T-cell (primary cell): ENCODE results near the gene AEN. TPM values are rescaled to one million over a fixed set of nuclear protein-coding genes. Genes with fewer than 3 reads are reported as not detected.

ENCODE experiments used
- ATAC-seq, 4 experiments: fragments of 200-7000 bp in 3 of 4; fragments of 150-1000 bp in 1 of 4; cut with Tn5 transposase; replicated peaks in 1 of 4; 1 replicate in 3 of 4; 2 replicates in 1 of 4; pipeline ENCODE4 v1.10.0; 2021; ENCODE audit warnings: moderate library complexity in 3 of 4, mild to moderate bottlenecking in 2 of 4, moderate number of reproducible peaks in 1 of 4
- CTCF ChIA-PET, 2 donors: fragments of 300-600 bp; sonication (Branson Sonifier 250); formaldehyde crosslinking; loops; one replicate each; lab custom pipeline; 2022; ENCODE audit warnings: antibody characterized with exemption in 2 of 2; lab: Charles Lee
- POLR2A ChIA-PET, 2 donors: fragments of 300-600 bp; sonication (Branson Sonifier 250); formaldehyde crosslinking; loops; one replicate each; lab custom pipeline; 2022; ENCODE audit warnings: antibody characterized with exemption in 2 of 2; lab: Charles Lee
- DNase-seq, 35 experiments: peaks; one replicate each; pipeline versions ENCODE4 v3.0.0 to v3.0.0-alpha.2; 2013 to 2023
- H3K27ac ChIP-seq: one replicate; pipeline ENCODE4 v1.5.1; 2013; ENCODE audit warnings: low read length
- H3K27me3 ChIP-seq, 2 experiments: replicated peaks in 1 of 2; 1 replicate in 1 of 2; 2 replicates in 1 of 2; pipeline versions ENCODE4 v1.6.1 to v1.7.0; 2013; ENCODE audit warnings: low read length in 1 of 2, mixed read lengths in 1 of 2; ENCODE audit not compliant: control insufficient read depth in 2 of 2, insufficient read depth in 2 of 2; ENCODE audit errors: extremely low read depth in 1 of 2
- H3K36me3 ChIP-seq, 2 donors: 1 replicate in 1 of 2; 2 replicates in 1 of 2; pipeline versions ENCODE4 v1.6.1 to v1.7.0; 2013; ENCODE audit warnings: low read length in 1 of 2; ENCODE audit not compliant: control insufficient read depth in 2 of 2, insufficient read depth in 1 of 2; ENCODE audit errors: extremely low read depth in 1 of 2
- H3K4me1 ChIP-seq, 2 experiments: 1 replicate in 1 of 2; 2 replicates in 1 of 2; pipeline versions ENCODE4 v1.6.1 to v1.7.0; 2013; ENCODE audit warnings: low read length in 2 of 2, mixed read lengths in 1 of 2; ENCODE audit not compliant: insufficient read depth in 2 of 2, control insufficient read depth in 1 of 2; ENCODE audit errors: extremely low read depth in 1 of 2
- H3K4me3 ChIP-seq, 2 donors: 1 replicate in 1 of 2; 2 replicates in 1 of 2; pipeline versions ENCODE4 v1.5.1 to v1.7.0; 2013; ENCODE audit warnings: mild to moderate bottlenecking in 2 of 2, low read length in 1 of 2, moderate library complexity in 1 of 2; ENCODE audit not compliant: control insufficient read depth in 1 of 2; ENCODE audit errors: extremely low read depth in 1 of 2
- H3K9me3 ChIP-seq: 2 replicates; pipeline ENCODE4 v1.7.0; 2013
- H3K27ac Mint-ChIP-seq, 2 donors: one replicate each; pipeline ENCODE4 v1.8.0; 2020 to 2021; ENCODE audit warnings: mild to moderate bottlenecking in 2 of 2, mixed read lengths in 2 of 2
- H3K27me3 Mint-ChIP-seq, 2 donors: one replicate each; pipeline ENCODE4 v1.8.0; 2021 to 2022; ENCODE audit warnings: mixed read lengths in 2 of 2
- H3K36me3 Mint-ChIP-seq: one replicate; pipeline ENCODE4 v1.8.0; 2021; ENCODE audit warnings: mixed read lengths
- H3K4me1 Mint-ChIP-seq, 3 donors: one replicate each; pipeline ENCODE4 v1.8.0; 2020 to 2022; ENCODE audit warnings: mixed read lengths in 3 of 3, mild to moderate bottlenecking in 1 of 3
- H3K4me3 Mint-ChIP-seq, 3 donors: one replicate each; pipeline ENCODE4 v1.8.0; 2020 to 2022; ENCODE audit warnings: mild to moderate bottlenecking in 3 of 3, mixed read lengths in 3 of 3, moderate library complexity in 3 of 3
- H3K9me3 Mint-ChIP-seq, 3 donors: one replicate each; pipeline ENCODE4 v1.8.0; 2020 to 2022; ENCODE audit warnings: mixed read lengths in 3 of 3
- WGBS: methylation state at CpG from one replicate; pipeline ENCODE4 v1.1.5; 2013; ENCODE audit warnings: missing lambda C conversion rate; ENCODE audit not compliant: insufficient coverage; 5-methylcytosine and 5-hydroxymethylcytosine counted together
- total RNA-seq, 35 experiments: library from RNA in 6 of 35; stranded (reverse) in 6 of 35; fragments of 120-200 nt in 1 of 35; gene quantifications; one replicate each; pipeline versions ENCODE4 v1.2.1 to v1.2.4 and lab custom pipeline; 2013 to 2026

AEN gene
- total RNA-seq, 5 donors from 2014 or later (not counting 1 experiment from before 2014, with no cell fraction given), result 31.1 to 69.2 (median 51.5) TPM

DNA sequence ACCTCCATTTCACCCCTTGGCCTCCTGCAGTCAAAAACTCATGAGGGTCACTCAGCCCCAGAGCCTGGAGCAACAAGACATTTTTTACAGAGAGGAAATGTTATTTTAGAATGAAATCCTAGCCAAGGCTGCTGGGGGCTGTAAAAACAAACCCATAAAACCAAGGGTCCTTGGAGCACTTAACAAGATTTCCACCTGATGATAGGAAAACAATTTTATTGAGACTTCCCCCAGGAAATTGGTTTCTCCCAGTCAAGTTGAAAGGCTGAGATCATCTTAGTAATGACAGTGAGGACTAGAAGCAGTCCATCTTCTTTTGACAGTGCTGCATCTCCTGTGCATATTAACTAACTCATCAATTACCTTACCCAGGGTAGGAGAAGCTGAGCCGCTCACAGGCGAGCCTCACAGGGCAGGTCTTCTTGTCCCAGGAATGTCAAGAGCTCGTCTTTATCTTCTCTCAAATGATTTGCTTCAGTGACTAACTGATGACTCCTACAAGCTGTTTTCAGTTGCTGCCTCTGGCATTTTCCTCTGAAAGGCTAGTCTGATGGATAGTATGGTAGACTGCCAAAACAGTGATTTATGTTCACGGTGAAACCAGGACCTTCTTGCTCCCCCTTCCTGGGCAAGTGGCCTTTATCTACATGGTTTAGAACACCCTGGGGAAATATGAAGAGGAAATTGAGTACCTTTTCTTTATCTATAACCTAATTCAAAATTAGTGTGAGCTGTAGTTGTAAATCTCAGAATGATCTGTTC, 34.6 kb upstream of the AEN start:
- POLR2A ChIA-PET, result no interaction called here
- peaks cover 2 to 6% of the 10 kb centered on the region in 2 donors for H3K27me3 Mint-ChIP-seq
- DNase-seq (no peak), ATAC-seq (no peak)
- WGBS, result 61% methylated on average over 3 of the region's 4 CpGs
- Histone ChIP-seq H3K27ac (no peak overlapping the region), H3K27me3 (peaks cover 0 to 2% of the 10 kb centered on the region in 2 experiments), H3K36me3 (no peaks in the 10 kb centered on the region), H3K4me1 (no peaks in the 10 kb centered on the region), H3K9me3 (no peaks in the 10 kb centered on the region), H3K4me3 (no peak overlapping the region)
- H3K27ac Mint-ChIP-seq, result no peak overlapping the region
- H3K9me3 Mint-ChIP-seq, result no peaks in the 10 kb centered on the region
- no peak overlapping the region for H3K4me3 Mint-ChIP-seq
- H3K36me3 Mint-ChIP-seq, result peaks cover 4% of the 10 kb centered on the region
- CTCF ChIA-PET, result interaction anchor here in 1 of 2 donors (1.0 kb wide), 1 partner anchor 8 kb away, joined by 4 read pairs; no protein-coding TSS in a partner anchor
- H3K4me1 Mint-ChIP-seq, result no peaks in the 10 kb centered on the region

DNA sequence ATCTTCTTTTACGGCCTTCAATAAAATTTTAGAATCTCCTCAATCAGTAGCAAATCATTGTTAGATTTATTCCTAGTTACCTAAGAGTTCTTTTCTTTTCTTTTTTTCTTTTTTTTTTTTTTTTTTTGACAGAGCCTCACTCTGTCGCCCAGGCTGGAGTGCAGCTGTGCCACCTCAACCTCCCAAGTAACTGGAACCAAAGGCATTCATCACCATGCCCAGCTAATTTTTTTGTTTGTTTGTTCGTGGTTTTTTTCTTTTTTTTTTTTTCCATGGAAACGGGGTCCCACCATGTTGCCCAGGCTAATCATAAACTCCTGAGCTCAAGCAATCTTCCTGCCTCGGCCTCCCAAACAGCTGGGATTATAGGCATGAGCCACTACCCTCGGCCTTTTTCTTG, 30.4 kb upstream of the AEN start:
- no peaks in the 10 kb centered on the region for H3K4me1 ChIP-seq
- H3K27ac ChIP-seq, result no peak overlapping the region
- POLR2A ChIA-PET, result interaction anchor here in 1 of 2 donors (0.6 kb wide), 1 partner anchor 11 kb away, joined by 4 read pairs; no protein-coding TSS in a partner anchor
- no peaks in the 10 kb centered on the region for H3K36me3 ChIP-seq
- H3K4me3 ChIP-seq, result no peak overlapping the region
- H3K4me3 Mint-ChIP-seq, result no peak overlapping the region
- no peak for ATAC-seq
- no peaks in the 10 kb centered on the region for H3K27me3 ChIP-seq
- no peak overlapping the region for H3K27ac Mint-ChIP-seq
- H3K9me3 Mint-ChIP-seq, result no peaks in the 10 kb centered on the region
- CTCF ChIA-PET, result interaction anchor here in 1 of 2 donors (0.6 kb wide), 1 partner anchor 53 kb away, joined by 5 read pairs; no protein-coding TSS in a partner anchor
- H3K9me3 ChIP-seq, result no peaks in the 10 kb centered on the region
- peaks cover 0 to 1% (median 0%) of the 10 kb centered on the region in 3 donors for H3K4me1 Mint-ChIP-seq
- DNase-seq, result no peak
- H3K36me3 Mint-ChIP-seq, result no peaks in the 10 kb centered on the region
- peaks cover 3 to 5% of the 10 kb centered on the region in 2 donors for H3K27me3 Mint-ChIP-seq
- no CpG with 5 or more reads among the region's 6 CpGs for WGBS

DNA sequence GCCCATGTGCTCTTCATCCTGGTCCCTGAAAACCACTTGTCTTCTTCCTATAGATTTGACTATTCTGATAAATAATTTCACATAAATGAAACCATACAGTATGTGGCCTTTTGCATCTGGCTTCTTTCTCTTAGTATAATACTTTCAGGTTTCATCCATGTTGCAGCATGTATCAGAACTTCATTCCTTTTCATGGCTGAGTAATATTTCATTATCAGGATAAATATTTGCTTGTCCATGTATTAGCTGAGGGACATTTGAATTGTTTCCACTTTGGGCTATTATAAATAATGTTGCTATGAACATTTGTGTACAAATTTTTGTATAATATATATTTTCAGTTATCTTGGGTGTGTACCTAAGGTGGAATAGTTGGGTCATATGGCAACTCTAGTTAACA, 29.8 kb upstream of the AEN start:
- DNase-seq (no peak), ATAC-seq (no peak)
- no peaks in the 10 kb centered on the region for H3K36me3 Mint-ChIP-seq
- POLR2A ChIA-PET, result no interaction called here
- H3K27me3 Mint-ChIP-seq, result peaks cover 3 to 5% of the 10 kb centered on the region in 2 donors
- H3K27me3 ChIP-seq, result no peaks in the 10 kb centered on the region
- H3K4me1 ChIP-seq, result no peaks in the 10 kb centered on the region
- no peak overlapping the region for H3K4me3 ChIP-seq
- no peak overlapping the region for H3K27ac ChIP-seq
- CTCF ChIA-PET, result interaction anchor here in 1 of 2 donors (0.6 kb wide), 1 partner anchor 53 kb away, joined by 5 read pairs; no protein-coding TSS in a partner anchor
- H3K9me3 Mint-ChIP-seq, result no peaks in the 10 kb centered on the region
- H3K27ac Mint-ChIP-seq, result no peak overlapping the region
- H3K36me3 ChIP-seq, result no peaks in the 10 kb centered on the region
- H3K4me3 Mint-ChIP-seq, result no peak overlapping the region
- peaks cover 0 to 1% (median 0%) of the 10 kb centered on the region in 3 donors for H3K4me1 Mint-ChIP-seq
- H3K9me3 ChIP-seq, result no peaks in the 10 kb centered on the region

DNA sequence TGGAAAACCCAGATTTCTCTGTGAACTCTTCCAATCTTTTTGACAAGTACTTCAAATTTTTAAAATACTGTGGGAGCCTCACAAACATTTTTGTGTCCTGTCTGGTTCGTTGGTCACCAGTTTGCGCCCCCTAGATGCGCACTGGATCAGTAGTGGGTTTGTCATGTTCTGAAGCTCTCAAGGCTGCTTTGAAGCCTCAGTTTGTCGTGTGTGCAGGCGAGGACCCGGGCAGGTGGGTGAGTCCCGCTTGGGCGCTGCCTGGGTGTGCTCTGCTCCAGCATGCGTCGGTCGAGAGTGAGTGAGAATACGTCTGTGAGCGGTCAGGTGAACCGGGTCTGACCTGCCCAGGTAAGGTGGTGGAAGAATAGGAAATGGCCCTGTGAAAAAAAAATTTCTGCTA, 17.3 kb upstream of the AEN start:
- peaks cover 26 to 43% of the 10 kb centered on the region in 2 experiments for H3K27me3 ChIP-seq
- H3K27ac Mint-ChIP-seq, result no peak overlapping the region
- H3K4me3 ChIP-seq, result no peak overlapping the region
- no peak for ATAC-seq
- 16% methylated on average over 11 of the region's 14 CpGs for WGBS
- H3K36me3 Mint-ChIP-seq, result peaks cover 5% of the 10 kb centered on the region
- no peak overlapping the region for H3K27ac ChIP-seq
- CTCF ChIA-PET, result no interaction called here
- no peaks in the 10 kb centered on the region for H3K36me3 ChIP-seq
- H3K4me3 Mint-ChIP-seq, result peak overlapping the region in 2 of 3 donors; percentile 35 to 63
- no peaks in the 10 kb centered on the region for H3K9me3 ChIP-seq
- peaks cover 19 to 27% (median 21%) of the 10 kb centered on the region in 3 donors for H3K4me1 Mint-ChIP-seq
- peaks cover 45 to 64% of the 10 kb centered on the region in 2 donors for H3K27me3 Mint-ChIP-seq
- no peak for DNase-seq
- H3K9me3 Mint-ChIP-seq, result no peaks in the 10 kb centered on the region
- POLR2A ChIA-PET, result no interaction called here
- H3K4me1 ChIP-seq, result peaks cover 2 to 22% of the 10 kb centered on the region in 2 experiments

DNA sequence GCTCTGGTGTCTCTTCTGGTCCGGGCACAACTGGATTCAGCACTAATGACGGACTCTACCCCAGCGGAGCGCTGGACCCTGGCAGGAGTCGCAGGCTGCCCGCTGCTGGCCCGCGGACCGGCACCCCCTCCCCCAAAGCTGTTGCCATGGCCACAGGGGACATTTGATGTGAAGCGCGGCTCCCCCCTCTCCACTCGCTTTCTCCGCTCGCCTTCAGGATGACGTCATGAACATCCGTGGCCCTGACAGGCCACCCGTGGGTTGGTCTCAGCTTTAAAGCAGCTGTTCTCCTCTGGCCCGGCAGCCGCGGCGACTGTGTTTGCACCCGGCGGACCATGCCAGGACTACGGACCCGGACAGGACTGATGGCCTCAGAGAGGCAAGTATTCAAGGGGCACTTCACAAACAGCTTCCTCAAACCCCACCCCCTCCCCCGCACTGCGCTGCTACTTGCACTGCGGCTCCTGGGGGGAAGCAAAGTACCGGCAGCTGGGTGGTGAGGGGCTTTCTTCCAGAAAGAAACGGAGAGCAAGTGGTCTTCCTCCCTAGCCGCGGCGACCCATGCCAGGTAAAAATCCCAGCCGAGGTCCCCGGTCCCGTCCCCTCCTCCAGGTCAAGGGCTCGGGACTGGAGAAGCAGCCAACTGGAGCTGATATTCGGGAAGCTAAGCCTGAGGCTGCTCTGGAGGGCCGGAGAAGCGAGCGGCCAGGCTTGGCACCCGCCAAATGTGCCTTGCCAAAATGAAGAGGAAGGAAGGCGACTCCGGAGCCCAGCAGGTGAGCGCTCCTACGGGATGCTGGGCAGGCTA, 16.6 kb upstream of the AEN start:
- H3K9me3 Mint-ChIP-seq, result no peaks in the 10 kb centered on the region
- POLR2A ChIA-PET, result no interaction called here
- Histone ChIP-seq H3K4me3 (no peak overlapping the region), H3K27ac (no peak overlapping the region), H3K27me3 (peaks cover 26 to 42% of the 10 kb centered on the region in 2 experiments), H3K9me3 (no peaks in the 10 kb centered on the region), H3K4me1 (peaks cover 2 to 22% of the 10 kb centered on the region in 2 experiments), H3K36me3 (no peaks in the 10 kb centered on the region)
- WGBS, result 10% methylated on average over 37 of the region's 46 CpGs
- peaks cover 52 to 71% of the 10 kb centered on the region in 2 donors for H3K27me3 Mint-ChIP-seq
- ATAC-seq, result no peak
- H3K27ac Mint-ChIP-seq, result no peak overlapping the region
- H3K4me1 Mint-ChIP-seq, result peaks cover 19 to 27% (median 21%) of the 10 kb centered on the region in 3 donors
- H3K4me3 Mint-ChIP-seq, result peak overlapping the region; percentile 34 to 63 (median 37)
- peaks cover 7% of the 10 kb centered on the region for H3K36me3 Mint-ChIP-seq
- CTCF ChIA-PET, result interaction anchor here in 1 of 2 donors (0.5 kb wide), 1 partner anchor 113 kb away, joined by 4 read pairs; no protein-coding TSS in a partner anchor
- DNase-seq, result peak in 1 of 35 experiments; percentile 6
